ENCODE measurements around the gene GSS.

GRCh38 chr20:34988191-34988540, 32.6 kb upstream of the GSS start:
- TF ChIP-seq CTCF (conservative IDR thresholded peaks at IDR 0.05), result no peak
- no peak for TF ChIP-seq EZH2 (IDR thresholded peaks at IDR 0.05; ENCODE audit: low read depth)
